ENCODE measurements around the gene ATG9A. TPM values are rescaled to one million over a fixed set of nuclear protein-coding genes. Genes with fewer than 3 reads are reported as not detected.

ATG9A gene
- polyA plus RNA-seq, 3 donors: 24.7 to 55.2 (median 26.3) TPM

DNA sequence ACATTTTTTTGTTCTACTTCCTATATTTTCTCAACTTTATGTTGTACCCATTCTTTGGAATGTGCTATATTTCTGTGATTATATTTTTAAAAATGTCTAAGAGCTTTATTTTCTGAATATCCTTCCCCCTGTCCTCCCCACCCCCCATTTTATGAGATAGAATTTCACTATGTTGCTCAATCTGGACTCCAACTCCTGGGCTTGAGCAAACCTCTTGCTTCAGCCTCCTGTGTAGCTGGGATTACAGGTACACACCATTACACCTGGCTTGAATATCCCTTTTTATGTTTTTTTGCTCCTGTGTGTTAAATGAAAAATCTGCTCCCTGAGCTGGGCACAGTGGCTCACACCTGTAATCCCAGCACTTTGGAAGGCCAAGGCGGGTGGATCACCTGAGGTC is 32.0 kb downstream of the ATG9A start:
- no peak for DNase-seq
- WGBS (ENCODE audit: insufficient coverage): 100% methylated on average over 1 of the region's 1 CpG
- intact Hi-C loops (cut with micrococcal nuclease): no loop called here
- H3K27ac ChIP-seq (ENCODE audit: low read depth in 1 of 2, low read length in 2 of 2): no peak overlapping the region
- H3K36me3 Mint-ChIP-seq: no peaks in the 10 kb centered on the region
- H3K4me2 ChIP-seq (replicated peaks; ENCODE audit: extremely low read depth, low read length, poor library complexity, severe bottlenecking): no peak overlapping the region
- no peaks in the 10 kb centered on the region for H3K79me2 ChIP-seq (ENCODE audit: insufficient read depth, low read length)
- H3K27ac Mint-ChIP-seq: no peak overlapping the region
- H3K4me1 Mint-ChIP-seq: no peaks in the 10 kb centered on the region
- no peaks in the 10 kb centered on the region for H3K9me3 ChIP-seq (replicated peaks in 1 of 2; ENCODE audit: control insufficient read depth in 1 of 2, insufficient read depth in 1 of 2, low read length in 2 of 2)
- no peak overlapping the region for H3K9ac ChIP-seq (ENCODE audit: insufficient read depth, low read length, poor library complexity, severe bottlenecking)
- peaks cover 0 to 3% (median 0%) of the 10 kb centered on the region in 7 donors for H3K9me3 Mint-ChIP-seq
- no peak for TF ChIP-seq CTCF (IDR thresholded peaks at IDR 0.05)
- no peaks in the 10 kb centered on the region for H3K27me3 ChIP-seq (ENCODE audit: control insufficient read depth in 2 of 2, insufficient read depth in 2 of 2, low read length in 2 of 2)
- no peaks in the 10 kb centered on the region for H4K20me1 ChIP-seq (ENCODE audit: insufficient read depth, low read length)
- no peaks in the 10 kb centered on the region for H3K36me3 ChIP-seq (replicated peaks in 1 of 2; ENCODE audit: control insufficient read depth in 1 of 2, insufficient read depth in 2 of 2, low read length in 2 of 2)
- no peaks in the 10 kb centered on the region for H3K4me1 ChIP-seq (ENCODE audit: control insufficient read depth in 1 of 2, insufficient read depth in 2 of 2, low read length in 2 of 2)
- no peak overlapping the region for H3K4me3 Mint-ChIP-seq
- H2AFZ ChIP-seq (ENCODE audit: insufficient read depth, low read depth, low read length, poor library complexity, severe bottlenecking): no peak overlapping the region
- peaks cover 2 to 19% (median 14%) of the 10 kb centered on the region in 3 donors for H3K27me3 Mint-ChIP-seq (ENCODE audit: low read depth in 3 of 3)
- no peak overlapping the region for H3K4me3 ChIP-seq (replicated peaks in 1 of 3; ENCODE audit: low read depth in 2 of 3, low read length in 3 of 3)

- peaks cover 0 to 3% (median 0%) of the 10 kb centered on the region in 3 donors for H3K27me3 Mint-ChIP-seq (ENCODE audit: low read depth in 3 of 3)
- Histone ChIP-seq H3K4me2 (replicated peaks; ENCODE audit: extremely low read depth, low read length, poor library complexity, severe bottlenecking) (no peak overlapping the region), H3K9ac (ENCODE audit: insufficient read depth, low read length, poor library complexity, severe bottlenecking) (no peak overlapping the region), H4K20me1 (ENCODE audit: insufficient read depth, low read length) (peaks cover 23% of the 10 kb centered on the region), H3K27me3 (ENCODE audit: control insufficient read depth in 2 of 2, insufficient read depth in 2 of 2, low read length in 2 of 2) (no peaks in the 10 kb centered on the region), H3K36me3 (replicated peaks in 1 of 2; ENCODE audit: control insufficient read depth in 1 of 2, insufficient read depth in 2 of 2, low read length in 2 of 2) (peaks cover 27 to 43% of the 10 kb centered on the region in 2 donors), H2AFZ (ENCODE audit: insufficient read depth, low read depth, low read length, poor library complexity, severe bottlenecking) (no peak overlapping the region), H3K27ac (ENCODE audit: low read depth in 1 of 2, low read length in 2 of 2) (no peak overlapping the region), H3K4me3 (replicated peaks in 1 of 3; ENCODE audit: low read depth in 2 of 3, low read length in 3 of 3) (no peak overlapping the region), H3K9me3 (replicated peaks in 1 of 2; ENCODE audit: control insufficient read depth in 1 of 2, insufficient read depth in 1 of 2, low read length in 2 of 2) (no peaks in the 10 kb centered on the region), H3K79me2 (ENCODE audit: insufficient read depth, low read length) (peaks cover 6% of the 10 kb centered on the region), H3K4me1 (ENCODE audit: control insufficient read depth in 1 of 2, insufficient read depth in 2 of 2, low read length in 2 of 2) (peaks cover 10 to 11% of the 10 kb centered on the region in 2 donors)
- H3K27ac Mint-ChIP-seq: no peak overlapping the region
- peaks cover 32 to 43% of the 10 kb centered on the region in 2 donors for H3K36me3 Mint-ChIP-seq
- peaks cover 13% of the 10 kb centered on the region for H3K4me1 Mint-ChIP-seq
- WGBS (ENCODE audit: insufficient coverage): 94% methylated on average over 5 of the region's 7 CpGs
- no peak overlapping the region for H3K4me3 Mint-ChIP-seq
- H3K9me3 Mint-ChIP-seq: peaks cover 0 to 2% (median 0%) of the 10 kb centered on the region in 7 donors
- no peak for TF ChIP-seq CTCF (IDR thresholded peaks at IDR 0.05)
- DNase-seq: no peak
- intact Hi-C loops (cut with micrococcal nuclease): no loop called here
Measured at GRCh38 chr2:219186754-219187456, 42.5 kb downstream of the ATG9A start.
